Chondrocyte (in vitro differentiated cells): ENCODE data around the gene SMARCAL1. TPM values are rescaled to one million over a fixed set of nuclear protein-coding genes. Genes with fewer than 3 reads are reported as not detected.

ENCODE experiments used
- DNase-seq: peaks from one replicate; pipeline ENCODE4 v3.0.0; 2021; ENCODE audit warnings: mixed read lengths, low spot score
- H3K27ac Mint-ChIP-seq: one replicate; pipeline ENCODE4 v1.8.0; 2021; ENCODE audit warnings: mild to moderate bottlenecking, moderate library complexity, mixed read lengths; ENCODE audit not compliant: unreplicated experiment
- H3K27me3 Mint-ChIP-seq: 2 replicates; pipeline ENCODE4 v1.8.0; 2021; ENCODE audit warnings: low read depth, mixed read lengths
- H3K36me3 Mint-ChIP-seq: 2 replicates; pipeline ENCODE4 v1.8.0; 2021; ENCODE audit warnings: low read depth, mixed read lengths
- H3K4me1 Mint-ChIP-seq: 2 replicates; pipeline ENCODE4 v1.8.0; 2021; ENCODE audit warnings: low read depth, mild to moderate bottlenecking, mixed read lengths
- H3K4me3 Mint-ChIP-seq: one replicate; pipeline ENCODE4 v1.8.0; 2021; ENCODE audit warnings: mild to moderate bottlenecking, moderate library complexity, mixed read lengths; ENCODE audit not compliant: unreplicated experiment
- H3K9me3 Mint-ChIP-seq: 2 replicates; pipeline ENCODE4 v1.8.0; 2021; ENCODE audit warnings: low read depth, mixed read lengths
- total RNA-seq: library from RNA; stranded (reverse); gene quantifications from 3 replicates; pipeline ENCODE4 v1.2.1, GENCODE V29; 2021
- TF ChIP-seq, protein P1 (sequence below): fragments of 200-600 bp; sonication (generic); IDR thresholded peaks from 2 replicates; pipeline ENCODE4 v1.5.0; 2021; ENCODE audit warnings: antibody characterized with exemption, mild to moderate bottlenecking, moderate library complexity

The SMARCAL1 gene
- total RNA-seq, 1 donor from 2014 or later: 26.3 TPM

DNA sequence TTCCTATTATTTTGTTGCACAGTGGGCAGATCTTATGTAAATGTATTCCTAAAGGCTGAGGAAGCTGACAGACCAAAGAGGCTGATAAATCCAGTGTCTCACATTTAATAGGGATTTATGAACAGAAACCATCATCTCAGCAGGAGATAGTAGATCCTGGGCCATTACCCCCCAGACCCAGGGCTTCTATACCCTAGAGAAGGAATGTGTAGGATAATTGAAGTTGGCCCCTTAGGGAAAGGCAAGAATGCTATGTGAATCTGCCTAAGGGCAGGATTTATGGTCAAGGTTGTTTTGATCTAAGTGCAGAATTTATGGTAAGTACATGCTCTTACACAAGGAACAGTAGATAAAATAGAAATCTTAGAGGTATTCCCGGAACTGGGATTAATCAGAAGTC lies 115.3 kb downstream of the SMARCAL1 start:
- Mint-ChIP-seq H3K27ac (no peak overlapping the region), H3K27me3 (no peaks in the 10 kb centered on the region), H3K4me1 (peaks cover 26% of the 10 kb centered on the region), H3K4me3 (no peak overlapping the region), H3K36me3 (no peaks in the 10 kb centered on the region), H3K9me3 (peaks cover 4% of the 10 kb centered on the region)
- DNase-seq: no peak
- TF ChIP-seq, protein P1, sequence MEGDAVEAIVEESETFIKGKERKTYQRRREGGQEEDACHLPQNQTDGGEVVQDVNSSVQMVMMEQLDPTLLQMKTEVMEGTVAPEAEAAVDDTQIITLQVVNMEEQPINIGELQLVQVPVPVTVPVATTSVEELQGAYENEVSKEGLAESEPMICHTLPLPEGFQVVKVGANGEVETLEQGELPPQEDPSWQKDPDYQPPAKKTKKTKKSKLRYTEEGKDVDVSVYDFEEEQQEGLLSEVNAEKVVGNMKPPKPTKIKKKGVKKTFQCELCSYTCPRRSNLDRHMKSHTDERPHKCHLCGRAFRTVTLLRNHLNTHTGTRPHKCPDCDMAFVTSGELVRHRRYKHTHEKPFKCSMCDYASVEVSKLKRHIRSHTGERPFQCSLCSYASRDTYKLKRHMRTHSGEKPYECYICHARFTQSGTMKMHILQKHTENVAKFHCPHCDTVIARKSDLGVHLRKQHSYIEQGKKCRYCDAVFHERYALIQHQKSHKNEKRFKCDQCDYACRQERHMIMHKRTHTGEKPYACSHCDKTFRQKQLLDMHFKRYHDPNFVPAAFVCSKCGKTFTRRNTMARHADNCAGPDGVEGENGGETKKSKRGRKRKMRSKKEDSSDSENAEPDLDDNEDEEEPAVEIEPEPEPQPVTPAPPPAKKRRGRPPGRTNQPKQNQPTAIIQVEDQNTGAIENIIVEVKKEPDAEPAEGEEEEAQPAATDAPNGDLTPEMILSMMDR: no peak

DNA sequence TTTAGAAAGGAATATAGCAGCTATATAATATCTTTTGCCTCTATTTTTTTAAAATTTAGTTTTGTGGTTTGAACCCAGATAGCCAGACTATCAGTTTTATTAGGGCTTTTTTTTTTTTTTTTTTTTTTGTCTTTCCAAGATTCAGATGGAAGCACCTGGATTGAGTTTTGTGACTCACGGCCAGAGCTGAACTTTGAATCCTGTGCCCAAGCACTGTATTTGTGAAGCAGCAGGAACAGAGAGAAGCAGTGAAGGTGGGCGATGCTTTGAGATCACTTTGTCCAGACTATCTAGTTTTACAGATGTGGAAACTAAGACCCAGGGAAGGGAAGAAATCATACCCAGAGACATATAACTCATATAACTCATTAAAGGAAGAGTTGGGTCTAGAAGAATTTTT lies 120.3 kb downstream of the SMARCAL1 start:
- no peaks in the 10 kb centered on the region for H3K36me3 Mint-ChIP-seq
- no peak for DNase-seq
- TF ChIP-seq, protein P1: no peak
- no peak overlapping the region for H3K4me3 Mint-ChIP-seq
- H3K9me3 Mint-ChIP-seq: no peaks in the 10 kb centered on the region
- peak overlapping the region; percentile 64 for H3K27ac Mint-ChIP-seq
- H3K27me3 Mint-ChIP-seq: no peaks in the 10 kb centered on the region
- H3K4me1 Mint-ChIP-seq: peaks cover 53% of the 10 kb centered on the region

Other genes starting within 250 kb of the SMARCAL1 start
- 1.4 to 6.2 TPM (median 6.1 TPM) in 3 replicates for gene MARCHF4, start 40.0 kb upstream of the SMARCAL1 start, total RNA-seq
- gene RPL37A, start 86.4 kb downstream of the SMARCAL1 start, total RNA-seq: 2,015 to 2,317 TPM (median 2,049 TPM) in 3 replicates
- gene IGFBP2, start 220.9 kb downstream of the SMARCAL1 start, total RNA-seq: 1,045 to 1,857 TPM (median 1,848 TPM) in 3 replicates